8988T (cell line): ENCODE measurements around the gene SLC5A4.
"Not testable (repeated sequence)": the region's sequence is repeated elsewhere in the genome, so short reads cannot be mapped to it uniquely, and the experiment has no call there.

Source experiments
- DNase-seq: peaks from one replicate; pipeline ENCODE4 v3.0.0; 2011

The SLC5A4 gene

GRCh38 chr22:32199341-32199740 lies 55.8 kb downstream of the SLC5A4 start:
- DNase-seq: no peak

- DNase-seq: not testable (repeated sequence)
Observed at GRCh38 chr22:32197553-32198226, 57.5 kb downstream of the SLC5A4 start.

GRCh38 chr22:32195900-32196299 lies 59.2 kb downstream of the SLC5A4 start:
- not testable (repeated sequence) for DNase-seq

- not testable (repeated sequence) for DNase-seq
Observed at GRCh38 chr22:32193346-32193745, 61.8 kb downstream of the SLC5A4 start.

- not testable (repeated sequence) for DNase-seq
Observed at GRCh38 chr22:32191021-32191420, 64.1 kb downstream of the SLC5A4 start.

GRCh38 chr22:32185821-32186220 lies 69.3 kb downstream of the SLC5A4 start:
- DNase-seq: no peak

- DNase-seq: no peak
Observed at GRCh38 chr22:32183625-32184024, 71.5 kb downstream of the SLC5A4 start.

GRCh38 chr22:32181043-32181442 lies 74.1 kb downstream of the SLC5A4 start:
- DNase-seq: no peak

- DNase-seq: no peak
Observed at GRCh38 chr22:32177221-32177765, 77.9 kb downstream of the SLC5A4 start.

- no peak for DNase-seq
Observed at GRCh38 chr22:32175683-32176644, 79.2 kb downstream of the SLC5A4 start.

GRCh38 chr22:32175115-32175514 lies 80.0 kb downstream of the SLC5A4 start:
- no peak for DNase-seq
